DND-41 (cell line): ENCODE measurements around the gene SCAANT1.

Experiments used
- ATAC-seq: fragments of 200-7000 bp; cut with Tn5 transposase; 3 replicates; pipeline ENCODE4 v1.9.1; 2021; ENCODE audit warnings: low read depth; ENCODE audit not compliant: insufficient read depth
- DNase-seq: peaks from one replicate; pipeline ENCODE4 v3.0.0-alpha.2; 2020
- H2AFZ ChIP-seq: 2 replicates; pipeline ENCODE4 v1.6.0; 2012; ENCODE audit warnings: low read depth, low read length
- H3K27ac ChIP-seq: 2 replicates; pipeline ENCODE4 v1.5.1; 2012; ENCODE audit warnings: low read length, inconsistent platforms
- H3K27me3 ChIP-seq: fragments of 200-600 bp; sonication (generic); 2 replicates; pipeline ENCODE4 v1.6.0; 2012; ENCODE audit warnings: low read length, mild to moderate bottlenecking, inconsistent platforms; ENCODE audit not compliant: insufficient read depth, poor library complexity
- H3K36me3 ChIP-seq: 2 replicates; pipeline ENCODE4 v1.5.1; 2012; ENCODE audit warnings: low read length, inconsistent platforms; ENCODE audit not compliant: insufficient read depth
- H3K4me1 ChIP-seq: 2 replicates; pipeline ENCODE4 v1.5.1; 2012; ENCODE audit warnings: mild to moderate bottlenecking, low read length; ENCODE audit not compliant: insufficient read depth
- H3K4me2 ChIP-seq: 2 replicates; pipeline ENCODE4 v1.6.0; 2012; ENCODE audit warnings: mild to moderate bottlenecking, moderate library complexity, low read length, inconsistent platforms; ENCODE audit not compliant: insufficient read depth
- H3K4me3 ChIP-seq, 2 experiments: fragments of 200-600 bp in 1 of 2; shearing (Covaris generic) in 1 of 2; 2 replicates each; pipeline ENCODE4 v1.5.1; 2012 to 2016; ENCODE audit warnings: inconsistent platforms in 2 of 2, low read length in 2 of 2, mild to moderate bottlenecking in 2 of 2, low read depth in 1 of 2, moderate library complexity in 1 of 2
- H3K79me2 ChIP-seq: 2 replicates; pipeline ENCODE4 v1.6.0; 2012; ENCODE audit warnings: low read length, inconsistent platforms; ENCODE audit not compliant: insufficient read depth
- H3K9ac ChIP-seq: 2 replicates; pipeline ENCODE4 v1.6.0; 2012; ENCODE audit warnings: low read depth, mild to moderate bottlenecking, inconsistent platforms, low read length, moderate library complexity
- H3K9me3 ChIP-seq: 2 replicates; pipeline ENCODE4 v1.5.1; 2012; ENCODE audit warnings: low read length, moderate library complexity, mild to moderate bottlenecking, inconsistent platforms; ENCODE audit not compliant: insufficient read depth, severe bottlenecking
- H4K20me1 ChIP-seq: 2 replicates; pipeline ENCODE4 v1.6.0; 2012; ENCODE audit warnings: low read length; ENCODE audit not compliant: insufficient read depth
- CTCF ChIP-seq: IDR thresholded peaks from 2 replicates; pipeline ENCODE4 v1.5.1; 2012; ENCODE audit warnings: borderline replicate concordance, low read length, moderate library complexity, mild to moderate bottlenecking; ENCODE audit not compliant: poor library complexity, severe bottlenecking; ENCODE audit errors: extremely low read depth
- EZH2 ChIP-seq: IDR thresholded peaks from 3 replicates; pipeline ENCODE4 v1.6.1; 2012; ENCODE audit warnings: borderline replicate concordance, low read depth, mild to moderate bottlenecking, moderate library complexity, low read length, inconsistent platforms; ENCODE audit not compliant: severe bottlenecking

SCAANT1 gene

GRCh38 chr3:63874769-63875168 lies 37.4 kb downstream of the SCAANT1 start:
- Histone ChIP-seq H3K9me3 (no peaks in the 10 kb centered on the region), H3K36me3 (0 out of 2 replicates have a peak, but pooled peaks cover 4% of the 10 kb centered on the region), H4K20me1 (peaks cover 69% of the 10 kb centered on the region), H3K79me2 (peaks cover 99% of the 10 kb centered on the region), H3K27ac (no peak overlapping the region), H3K27me3 (no peaks in the 10 kb centered on the region), H2AFZ (no peak overlapping the region), H3K4me1 (no peaks in the 10 kb centered on the region; the same call in 1 of the 2 replicates), H3K4me3 (no peak overlapping the region), H3K9ac (no peak overlapping the region), H3K4me2 (no peak overlapping the region)
- TF ChIP-seq EZH2 (no peak), CTCF (no peak)
- ATAC-seq: no peak
- DNase-seq: no peak

- H3K27me3 ChIP-seq: no peaks in the 10 kb centered on the region
- peaks cover 1% of the 10 kb centered on the region; the same call in 1 of the 2 replicates for H3K4me1 ChIP-seq
- H3K79me2 ChIP-seq: peaks cover 99% of the 10 kb centered on the region
- H3K36me3 ChIP-seq: 0 out of 2 replicates have a peak, but pooled peaks cover 4% of the 10 kb centered on the region
- DNase-seq (no peak), ATAC-seq (no peak)
- H3K4me3 ChIP-seq: no peak overlapping the region
- no peak overlapping the region for H3K9ac ChIP-seq
- no peak overlapping the region for H3K27ac ChIP-seq
- TF ChIP-seq CTCF (no peak), EZH2 (no peak)
- no peak overlapping the region for H2AFZ ChIP-seq
- H3K4me2 ChIP-seq: no peak overlapping the region
- no peaks in the 10 kb centered on the region for H3K9me3 ChIP-seq
- H4K20me1 ChIP-seq: peaks cover 62% of the 10 kb centered on the region
Observed at GRCh38 chr3:63872135-63872924, 39.9 kb downstream of the SCAANT1 start.

- no peak overlapping the region for H3K4me3 ChIP-seq
Observed at GRCh38 chr3:63870615-63871005, 41.6 kb downstream of the SCAANT1 start.

More at GRCh38 chr3:63870615-63871005, 41.6 kb downstream of the SCAANT1 start:
- no peak for ATAC-seq
- TF ChIP-seq EZH2: no peak
- TF ChIP-seq CTCF: no peak
- H3K4me1 ChIP-seq: peaks cover 12% of the 10 kb centered on the region; the same call in 1 of the 2 replicates
- no peak overlapping the region for H3K27ac ChIP-seq
- H3K36me3 ChIP-seq: 0 out of 2 replicates have a peak, but pooled peaks cover 4% of the 10 kb centered on the region
- no peak overlapping the region for H2AFZ ChIP-seq
- no peaks in the 10 kb centered on the region for H3K9me3 ChIP-seq
- peaks cover 98% of the 10 kb centered on the region for H3K79me2 ChIP-seq
- no peak overlapping the region for H3K9ac ChIP-seq
- DNase-seq: no peak
- no peak overlapping the region for H3K4me2 ChIP-seq
- no peaks in the 10 kb centered on the region for H3K27me3 ChIP-seq
- H4K20me1 ChIP-seq: peaks cover 50% of the 10 kb centered on the region
